Fibroblast of skin of back (primary cell): ENCODE results near the gene SRP14.
A peak's percentile ranks its signal among the peaks of the same experiment; 100 is the strongest.

Experiments used
- DNase-seq: peaks from one replicate; pipeline ENCODE4 v3.0.0-alpha.2; 2013

Gene SRP14

DNA sequence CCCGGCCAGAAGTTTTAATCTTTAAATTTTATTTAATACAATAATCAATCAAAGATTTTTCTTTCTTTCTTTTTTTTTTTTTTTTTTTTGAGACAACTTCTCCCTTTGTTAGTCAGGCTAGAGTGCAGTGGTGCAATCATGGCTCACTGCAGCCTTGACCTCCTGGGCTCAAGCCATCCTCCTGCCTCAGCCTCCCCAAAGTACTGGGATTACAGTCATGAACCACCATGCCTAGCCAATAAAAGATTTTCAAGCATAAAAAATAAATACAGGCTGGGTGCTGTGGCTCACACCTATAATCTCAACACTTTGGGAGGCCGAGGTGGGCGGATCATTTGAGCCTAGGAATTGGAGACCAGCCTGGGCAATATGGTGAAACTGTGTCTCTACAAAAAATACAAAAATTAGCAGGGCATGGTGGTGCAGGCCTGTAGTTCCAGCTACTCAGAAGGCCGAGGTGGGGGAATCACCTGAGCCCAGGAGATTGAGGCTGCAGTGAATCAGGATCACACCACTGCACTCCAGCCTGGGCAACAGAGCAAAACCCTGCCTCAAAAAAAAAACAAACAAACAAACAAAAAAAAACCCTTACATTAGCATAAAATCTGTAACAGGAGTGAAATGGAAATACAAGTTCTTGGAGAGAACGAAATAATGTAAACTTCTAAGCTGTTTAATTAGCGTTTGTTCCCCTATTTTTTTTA, 29.1 kb upstream of the SRP14 start:
- no peak for DNase-seq

DNA sequence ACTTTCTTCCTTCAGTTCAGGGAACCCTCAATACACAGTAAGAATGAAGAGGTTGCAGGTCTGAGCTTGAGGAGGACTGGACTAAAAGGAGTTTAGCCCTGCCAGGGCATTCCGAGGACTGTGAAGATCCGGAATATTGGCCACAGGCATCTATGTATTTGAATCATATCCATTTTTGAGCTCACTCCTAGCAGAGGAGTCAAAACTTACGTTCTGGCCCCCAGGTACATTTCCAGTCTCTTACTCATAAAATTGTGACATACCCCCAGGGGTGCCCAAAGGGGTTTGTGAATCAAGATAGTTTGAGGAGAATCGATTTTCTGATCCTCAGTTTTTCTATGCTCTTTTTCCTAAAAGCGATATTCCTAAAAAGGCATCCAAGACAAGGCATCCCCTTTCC, 27.6 kb upstream of the SRP14 start:
- DNase-seq, result no peak

DNA sequence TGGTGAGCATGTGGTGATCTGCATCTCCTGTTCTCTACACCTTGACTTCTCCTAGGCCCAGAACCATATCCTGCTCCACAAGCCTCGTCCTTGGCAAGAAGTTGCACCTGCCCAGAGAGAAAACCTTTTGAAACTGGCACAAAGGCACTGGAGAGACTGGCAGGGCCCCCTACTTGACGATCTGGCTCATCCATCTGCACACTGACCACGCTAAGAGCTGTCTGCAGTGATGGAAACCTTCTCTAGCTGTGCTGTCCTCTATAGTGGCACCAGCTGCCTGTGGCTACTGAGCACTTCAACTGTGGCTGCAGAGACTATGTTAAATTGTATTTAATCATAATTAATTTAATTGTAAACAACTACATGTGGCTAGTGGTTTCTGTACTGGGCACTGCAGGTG, 26.2 kb upstream of the SRP14 start:
- no peak for DNase-seq

DNA sequence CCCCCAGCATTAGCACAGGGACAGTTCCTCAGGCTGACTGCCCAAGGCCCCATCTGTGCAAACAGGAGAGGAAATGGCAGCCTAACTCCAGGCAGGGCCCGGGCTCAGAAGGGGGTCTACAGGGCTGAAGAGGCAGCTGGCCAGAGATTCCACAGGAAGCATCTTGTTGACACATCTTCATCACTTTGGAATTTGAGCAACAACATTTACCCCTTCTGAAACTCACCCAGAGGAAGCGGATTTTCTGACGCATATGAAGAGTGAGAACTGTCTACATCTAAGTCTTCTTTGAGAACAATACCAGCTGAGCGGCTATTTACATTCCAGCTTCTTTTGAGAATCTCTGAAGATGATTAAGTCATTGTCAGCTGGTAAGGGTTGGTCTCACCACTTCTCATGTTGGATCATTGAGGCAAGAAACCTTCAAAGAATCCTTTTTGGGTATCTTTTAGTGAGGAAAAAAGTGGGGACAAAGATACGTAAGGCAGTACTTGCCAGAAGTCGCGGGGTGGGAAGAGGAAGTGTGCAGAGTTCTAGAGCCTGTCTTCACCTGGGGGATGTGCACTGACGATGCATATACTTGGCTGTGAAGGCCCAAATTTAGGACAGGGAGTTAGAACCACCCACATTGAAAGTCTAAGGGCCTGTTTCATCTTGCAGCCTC, 25.4 kb upstream of the SRP14 start:
- peak; percentile 99 for DNase-seq

DNA sequence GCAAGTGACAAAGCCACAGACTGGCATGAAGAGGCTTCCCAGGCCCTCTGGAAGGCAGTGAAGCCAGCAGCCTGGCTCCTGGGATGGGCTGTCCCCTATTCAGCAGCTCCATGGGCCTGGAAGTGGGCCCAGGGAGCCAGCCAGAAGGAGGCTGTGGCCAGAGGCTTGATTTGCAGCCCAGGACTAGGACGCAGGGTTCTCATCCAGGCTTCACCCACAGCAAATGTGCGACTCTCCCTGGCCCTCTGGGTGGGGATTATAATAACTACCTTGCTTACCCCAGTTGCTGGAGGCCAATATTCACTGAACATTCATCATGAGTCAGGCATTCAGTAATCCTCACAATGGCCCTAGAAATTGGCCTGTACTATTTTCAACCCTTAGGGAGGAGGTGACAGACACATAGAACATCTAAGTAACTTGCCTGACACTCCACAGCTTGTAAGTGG, 24.6 kb upstream of the SRP14 start:
- DNase-seq, result peak; percentile 95

DNA sequence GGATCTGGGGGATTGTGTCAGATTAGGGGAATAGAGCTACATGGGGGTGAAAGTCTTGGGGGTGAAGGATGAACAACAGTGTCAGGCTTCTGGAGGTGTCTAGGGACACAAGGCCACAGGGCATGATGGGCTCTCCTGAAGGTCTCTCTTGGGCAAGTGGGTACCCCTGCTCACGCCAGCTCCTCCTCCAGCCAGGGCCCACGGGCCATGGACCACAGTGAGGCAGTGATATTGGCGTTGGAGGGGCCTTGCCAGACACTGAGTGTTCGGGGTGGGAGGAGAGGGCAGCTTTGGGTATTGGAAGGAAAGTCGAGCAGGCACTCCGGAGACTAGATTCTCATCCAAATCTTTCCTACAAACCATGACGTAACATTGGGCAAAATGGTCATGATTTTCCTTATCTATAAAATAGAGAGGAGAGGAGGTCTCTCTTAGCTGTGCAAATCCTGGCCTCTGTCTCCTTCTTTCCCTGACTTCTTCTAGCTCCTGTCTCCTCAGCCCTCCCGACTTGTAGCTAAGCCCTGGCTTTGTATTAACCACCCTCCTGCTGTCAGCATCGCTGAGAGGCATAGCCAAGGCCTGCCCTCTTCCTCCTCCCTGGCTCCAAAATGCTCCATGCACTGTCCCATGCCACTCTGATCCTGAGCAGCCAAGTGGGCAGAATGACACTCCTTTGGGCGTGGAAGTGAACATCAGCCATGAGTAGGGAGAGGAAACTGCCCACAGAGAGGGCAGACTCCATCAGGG, 24.0 kb upstream of the SRP14 start:
- DNase-seq, result no peak

DNA sequence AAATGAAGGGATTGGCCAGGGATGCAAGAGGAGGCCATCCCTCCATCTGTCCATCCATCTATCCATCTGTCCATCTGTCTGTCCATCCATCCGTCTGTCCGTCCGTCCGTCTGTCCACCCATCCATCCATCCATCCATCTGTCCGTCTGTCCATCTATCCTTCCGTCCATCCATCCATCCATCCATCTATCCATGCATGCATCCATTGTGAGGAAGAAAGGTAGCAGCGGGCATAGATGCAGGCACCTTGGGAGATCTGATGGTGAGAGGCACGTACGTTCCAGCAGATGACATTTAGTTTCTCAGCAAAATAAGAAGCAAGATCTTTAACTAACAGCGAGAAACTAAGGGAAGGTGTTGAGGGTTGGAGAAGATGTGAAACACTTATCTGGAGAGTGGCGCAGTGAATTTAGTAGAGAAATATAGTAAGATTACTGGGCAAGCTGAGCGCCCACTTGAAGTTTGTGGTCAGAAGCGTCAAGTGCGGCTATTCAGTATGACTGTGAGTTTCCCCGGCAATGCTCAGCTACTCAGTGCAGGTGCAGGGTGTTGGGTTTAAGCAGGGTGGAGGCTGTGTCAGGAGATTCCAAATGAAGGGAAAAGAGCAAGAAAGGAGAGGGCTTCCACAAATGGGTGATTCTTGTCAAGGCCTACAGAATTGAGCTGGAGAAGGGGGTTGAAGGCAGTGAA, 22.4 kb upstream of the SRP14 start:
- DNase-seq, result no peak

DNA sequence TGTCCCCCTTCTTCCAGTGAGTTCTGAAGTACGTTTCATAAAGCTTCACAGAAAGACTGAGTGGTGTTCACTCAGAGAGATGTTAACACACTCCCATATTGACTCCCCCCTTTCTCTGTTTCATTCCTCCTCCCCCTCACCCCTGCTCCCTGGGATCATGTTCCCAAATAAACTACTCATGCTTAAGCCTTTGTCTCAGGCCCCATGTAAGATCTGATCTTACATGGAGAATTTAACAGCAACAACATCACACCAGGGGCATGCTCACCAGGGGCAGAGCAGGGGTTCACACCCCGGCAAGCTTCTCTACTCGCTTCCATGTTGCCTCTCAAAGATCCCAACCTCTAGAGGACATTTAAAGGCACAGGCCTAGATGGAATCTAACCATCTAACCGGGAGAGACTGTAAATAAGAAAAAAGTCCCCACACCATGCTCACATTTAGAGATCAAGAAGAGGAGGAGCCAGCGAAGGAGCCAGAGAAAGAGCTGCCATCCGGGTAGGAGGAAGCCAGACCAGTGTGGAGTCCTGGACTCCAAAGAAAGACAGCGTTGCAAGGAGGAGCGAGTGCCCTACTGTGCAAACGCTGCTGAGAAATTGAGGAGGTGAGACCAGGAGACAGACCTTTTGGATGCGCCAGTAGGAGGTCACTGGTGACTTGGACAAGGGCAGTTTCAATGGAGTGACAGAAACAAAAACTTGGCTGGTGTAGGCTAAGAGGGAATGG, 21.4 kb upstream of the SRP14 start:
- DNase-seq, result no peak

DNA sequence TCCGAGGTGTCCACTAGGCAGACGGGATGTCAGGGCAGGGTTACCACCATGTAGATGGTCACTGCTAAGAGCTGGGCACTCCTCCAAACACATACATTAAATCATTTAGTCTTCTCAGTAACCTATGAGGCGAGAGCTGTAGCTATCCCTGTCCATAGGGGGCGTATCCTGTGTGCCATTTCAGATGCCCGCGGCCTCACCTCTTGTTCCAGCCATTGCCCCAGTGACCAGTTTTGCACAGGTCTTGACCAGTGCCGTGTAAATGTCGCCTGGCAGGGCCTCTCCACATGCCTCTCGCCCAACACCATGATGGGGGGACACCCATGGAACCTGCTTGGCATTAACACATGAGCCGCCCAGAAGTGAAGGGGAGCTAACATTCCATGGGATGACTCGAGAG, 20.8 kb upstream of the SRP14 start:
- DNase-seq, result no peak

DNA sequence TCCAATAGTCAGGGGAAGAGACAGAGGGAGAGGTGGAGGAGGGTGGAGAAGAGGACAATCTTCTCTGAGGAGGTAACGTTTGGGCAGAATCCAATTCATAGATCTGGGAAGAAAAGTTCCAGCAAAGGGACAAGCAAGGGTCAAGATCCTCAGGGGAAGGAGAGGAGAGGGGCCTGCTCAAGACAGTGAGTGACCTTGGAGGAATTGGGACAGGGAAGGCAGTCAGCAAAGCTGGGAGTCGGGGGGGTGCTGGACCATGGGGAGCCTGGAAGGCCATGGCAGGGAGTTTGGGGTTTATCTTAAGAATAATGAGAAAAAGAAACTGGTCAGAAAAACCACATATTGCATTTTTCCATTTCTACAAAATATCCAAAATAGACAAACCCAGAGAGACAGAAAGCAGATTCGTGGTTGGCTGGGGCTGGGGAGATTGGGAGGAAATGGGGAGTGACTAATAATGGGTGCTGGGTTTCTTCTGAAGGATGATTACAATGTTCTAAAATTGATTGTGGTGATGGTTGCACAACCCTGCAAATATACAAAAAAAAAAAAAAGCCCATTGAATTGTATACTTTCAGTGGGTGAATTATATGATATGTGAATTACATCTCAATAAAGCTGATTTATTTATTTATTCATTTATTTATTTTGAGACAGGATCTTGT, 19.6 kb upstream of the SRP14 start:
- peak; percentile 52 for DNase-seq

DNA sequence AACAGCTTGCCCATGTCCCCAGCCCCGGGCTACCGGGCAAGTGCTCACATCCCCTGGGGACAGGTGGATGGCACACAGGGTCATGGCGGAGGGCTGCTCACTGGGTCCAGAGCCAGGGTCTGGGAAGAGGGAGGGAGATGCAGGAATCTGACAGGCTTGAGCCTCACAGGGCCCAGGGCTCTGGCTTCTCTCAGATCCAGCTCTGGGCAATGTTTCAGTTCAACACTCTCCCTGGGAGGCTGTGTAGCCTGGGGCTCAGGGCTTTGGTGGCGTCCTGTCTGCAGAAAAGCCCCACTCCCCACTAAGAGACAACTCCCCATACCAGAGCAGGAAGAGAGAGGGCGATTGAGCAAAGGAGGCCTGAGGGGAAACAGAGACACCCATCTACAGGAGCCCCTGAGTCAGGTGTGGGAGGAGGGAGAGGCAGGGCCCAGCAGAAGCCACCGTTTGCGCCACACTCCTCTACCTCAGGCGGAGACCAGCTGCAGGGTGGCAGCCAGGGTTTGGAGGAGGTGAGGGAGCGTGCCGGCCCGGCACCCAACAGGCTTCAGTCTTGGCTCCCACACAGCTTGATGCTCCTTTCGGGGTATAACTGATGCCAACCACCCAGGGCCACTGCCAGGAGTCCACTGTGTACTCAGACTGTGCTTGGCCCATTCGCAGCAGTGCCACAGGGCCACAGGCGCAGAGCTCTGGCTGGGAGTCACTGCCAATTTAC, 16.8 kb upstream of the SRP14 start:
- no peak for DNase-seq

DNA sequence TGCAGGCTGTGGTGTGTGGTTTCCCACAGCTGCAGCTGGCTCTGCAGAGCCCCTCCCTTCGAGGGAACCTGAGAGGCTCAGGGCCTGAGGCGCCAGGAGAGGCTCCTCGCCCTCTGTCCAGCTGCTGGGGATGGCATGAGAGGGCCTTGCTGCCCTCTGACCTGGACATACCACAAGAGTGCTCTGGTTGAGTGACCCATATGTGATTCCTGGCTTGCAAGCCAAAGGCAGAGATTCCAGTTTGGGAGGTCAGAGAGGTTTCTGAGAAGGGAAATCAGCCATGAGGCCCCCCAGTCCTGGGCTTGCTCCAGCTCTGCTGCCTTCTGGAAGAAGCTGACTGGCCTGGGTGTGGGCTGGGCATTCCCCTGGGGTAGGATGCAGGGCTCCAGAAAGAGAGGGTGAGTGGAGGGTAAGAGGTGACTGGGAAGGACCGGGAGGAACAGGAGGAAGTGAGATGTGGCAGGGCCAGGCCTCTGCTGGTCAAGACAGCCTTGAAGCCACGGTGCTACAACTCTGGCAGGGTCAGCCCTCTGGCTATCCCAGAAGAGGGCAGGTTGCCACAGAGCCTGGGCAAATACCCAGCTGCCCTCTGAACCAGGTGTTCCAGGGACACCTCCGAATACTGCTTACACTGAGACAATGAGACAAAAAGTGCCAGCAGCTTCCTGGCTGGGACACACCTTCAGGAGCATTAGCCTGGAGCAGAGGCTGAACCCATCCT, 16.0 kb upstream of the SRP14 start:
- DNase-seq, result no peak

DNA sequence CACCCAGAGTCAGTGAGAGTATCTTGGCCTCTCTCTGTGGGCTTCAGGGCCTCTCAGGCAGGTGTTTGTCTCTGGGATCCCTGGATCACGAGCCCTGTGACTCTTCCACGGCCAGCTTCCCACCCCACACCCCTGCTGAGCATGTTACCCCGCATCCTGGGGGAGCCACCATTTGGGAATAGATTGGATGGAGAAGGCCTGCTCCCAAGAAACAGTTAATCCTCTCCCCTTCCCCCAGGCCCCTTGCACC, 15.5 kb upstream of the SRP14 start:
- DNase-seq, result no peak

DNA sequence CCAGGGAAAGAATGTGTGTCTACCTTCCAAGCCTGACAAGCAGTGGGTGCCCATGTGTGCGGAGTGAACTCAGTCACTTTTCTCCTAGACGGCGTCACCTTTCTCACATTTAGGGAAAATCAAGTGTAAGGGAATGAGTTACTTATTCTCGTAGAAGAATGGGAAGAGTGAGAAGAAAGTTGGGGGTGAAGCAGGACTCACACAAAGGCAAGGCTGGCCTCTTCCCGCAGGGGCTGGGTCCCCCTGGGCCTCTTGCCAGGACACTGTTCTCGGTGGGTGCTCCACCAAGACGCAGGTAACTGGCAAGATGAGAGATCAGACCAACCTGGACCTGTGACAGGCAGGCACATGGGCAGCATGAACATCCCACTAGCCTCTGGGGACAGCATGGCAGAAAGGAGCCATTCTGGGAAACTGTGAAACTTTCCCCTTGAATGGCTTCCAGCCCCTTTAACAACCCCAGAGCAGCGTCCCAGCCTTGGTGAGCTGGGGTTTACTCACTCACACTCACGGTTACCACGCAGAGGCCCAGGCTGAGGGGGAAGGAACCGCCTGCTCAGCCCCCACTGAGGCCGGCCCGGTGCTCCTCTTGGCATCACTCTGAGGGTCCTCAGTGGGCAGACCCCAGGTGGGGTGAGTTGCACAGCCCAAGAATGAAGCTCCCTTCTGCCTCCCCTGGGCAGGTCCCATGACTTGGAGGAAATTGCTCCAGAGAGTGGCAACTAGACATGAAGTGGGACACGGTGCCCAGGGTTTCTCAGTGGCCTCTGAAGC, 15.0 kb upstream of the SRP14 start:
- DNase-seq, result no peak

DNA sequence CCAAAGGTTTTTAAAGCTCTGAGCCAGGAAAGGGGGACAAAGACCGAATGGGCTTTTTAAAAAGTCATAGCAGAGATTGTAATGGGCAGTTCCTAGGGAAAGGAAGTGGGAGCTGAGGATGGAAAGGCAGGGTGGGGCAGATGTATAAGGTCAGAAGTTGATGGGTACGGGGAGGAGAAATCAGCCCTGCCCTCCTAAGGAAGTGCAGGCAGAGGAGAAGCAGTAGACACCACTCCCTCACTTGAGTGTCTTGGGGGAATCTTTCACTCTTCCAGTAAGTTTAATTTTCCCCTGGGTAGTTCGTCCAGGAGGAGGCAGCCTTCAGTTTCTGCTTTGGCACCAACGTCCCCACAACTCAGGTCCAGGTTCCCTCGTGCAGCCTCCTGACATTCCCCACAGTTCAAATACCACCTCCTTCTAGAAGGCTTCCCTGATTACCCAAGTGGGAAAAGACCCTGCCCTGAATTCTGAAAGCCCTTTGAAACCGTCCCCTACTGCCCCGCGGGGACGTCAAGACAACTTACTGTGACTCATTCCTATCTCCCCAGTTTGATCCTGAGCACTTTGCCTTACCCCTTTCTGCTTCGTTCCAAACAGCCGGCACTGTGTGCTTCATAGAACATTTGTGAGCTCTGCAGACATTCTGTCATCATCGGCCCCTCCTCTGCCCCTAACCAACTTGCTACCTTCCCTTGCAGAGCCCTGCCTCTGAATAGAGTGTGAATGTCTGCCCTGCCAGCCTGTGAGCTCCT, 14.3 kb upstream of the SRP14 start:
- DNase-seq, result no peak

DNA sequence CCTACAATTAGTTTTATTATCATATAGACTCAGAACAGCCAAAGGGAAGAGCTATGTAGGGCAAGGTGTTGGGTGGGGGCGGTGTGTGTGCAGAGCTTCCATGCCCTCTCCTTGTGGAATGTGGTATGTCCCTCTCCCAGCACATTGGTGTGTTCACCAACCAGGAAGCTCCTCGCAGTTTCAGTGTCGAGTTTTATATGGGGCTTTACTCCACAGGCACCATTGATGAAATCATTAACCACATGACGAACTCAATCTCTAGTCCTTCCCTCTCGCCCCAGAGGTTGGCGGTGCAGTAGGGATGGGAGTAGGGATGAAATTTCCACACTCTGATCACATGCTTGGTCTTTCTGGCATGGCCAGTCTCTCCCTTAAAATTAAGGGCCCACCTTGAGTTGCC, 13.6 kb upstream of the SRP14 start:
- DNase-seq, result no peak

DNA sequence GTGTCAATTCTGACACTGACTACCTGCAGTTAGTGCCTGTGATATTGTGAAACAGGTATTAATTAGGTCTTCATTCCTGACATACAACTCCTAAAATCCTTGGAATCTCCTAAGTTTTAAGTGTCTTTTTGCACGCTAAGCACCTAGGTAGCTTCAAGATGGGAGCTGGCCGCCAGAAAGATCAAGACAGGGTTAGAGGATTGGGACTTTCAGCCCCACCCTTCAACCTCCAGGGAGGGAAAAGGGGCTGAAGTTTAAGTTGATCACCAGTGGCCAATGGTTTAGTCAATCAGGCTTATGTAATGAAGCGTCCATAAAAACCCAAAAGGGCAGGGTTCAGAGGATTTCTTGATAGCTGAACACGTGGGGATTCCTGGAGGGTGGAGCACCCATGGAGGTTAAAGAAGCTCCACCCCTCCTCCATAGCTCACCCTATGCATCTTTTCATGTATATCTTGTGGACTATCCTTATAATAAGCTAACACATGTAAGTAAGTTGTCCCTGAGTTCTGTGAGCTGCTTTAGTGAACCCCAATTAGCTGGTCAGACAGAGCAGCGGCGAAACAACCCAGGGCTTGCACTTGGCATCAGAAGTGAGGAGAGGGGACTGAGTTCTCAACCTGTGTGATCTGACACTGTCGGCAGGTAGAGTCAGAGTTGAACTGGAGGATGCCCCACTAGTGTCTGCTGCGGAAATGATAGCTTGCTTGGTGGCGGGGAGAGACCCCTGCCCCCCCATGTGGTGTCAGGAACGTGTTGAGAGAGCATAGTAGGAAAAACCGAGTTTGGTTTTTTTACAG, 12.8 kb upstream of the SRP14 start:
- DNase-seq, result no peak

DNA sequence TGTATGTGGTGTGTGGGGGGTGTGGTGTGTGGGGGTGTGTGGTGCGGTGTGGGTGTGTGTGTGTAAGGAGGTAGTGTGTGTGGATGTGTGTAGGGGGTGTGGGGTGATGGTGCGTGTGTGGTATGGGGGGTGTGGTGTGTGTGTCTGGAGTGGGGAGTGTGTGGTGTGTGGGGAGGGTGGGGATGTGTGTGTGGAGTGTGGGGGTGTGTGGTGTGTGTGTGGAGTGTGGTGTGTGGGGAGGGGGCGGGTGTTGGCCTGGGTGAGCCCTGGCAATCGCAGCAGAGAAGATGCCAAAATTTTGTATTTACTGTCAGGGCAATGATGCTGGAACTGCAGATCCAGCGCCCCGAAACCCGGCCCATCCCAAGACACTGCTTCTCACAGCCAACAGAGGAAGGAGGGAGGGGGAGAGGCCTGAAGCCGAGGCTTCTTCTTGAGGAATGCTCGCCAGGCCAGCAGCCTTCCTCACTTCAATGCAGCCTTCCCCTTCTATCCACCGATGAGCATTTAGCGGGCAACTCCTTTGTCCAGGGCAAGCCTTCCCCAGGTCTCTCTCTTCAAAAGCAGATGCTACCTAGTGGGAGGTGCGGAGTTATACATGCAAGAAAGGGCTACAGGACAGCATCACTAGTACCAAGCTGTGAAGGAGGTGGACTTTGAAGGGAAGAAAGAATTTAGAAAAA, 11.9 kb upstream of the SRP14 start:
- peak; percentile 33 for DNase-seq
